HUES48 (cell line): ENCODE results near the gene HTR2A.

Source experiments
- H3K27ac ChIP-seq: one replicate; pipeline ENCODE4 v1.7.0; 2013; ENCODE audit warnings: low read depth, low read length, inconsistent platforms
- H3K27me3 ChIP-seq: 2 replicates; pipeline ENCODE4 v1.6.1; 2013; ENCODE audit warnings: mild to moderate bottlenecking, low read length; ENCODE audit not compliant: control insufficient read depth, insufficient read depth
- H3K36me3 ChIP-seq: 2 replicates; pipeline ENCODE4 v1.6.1; 2013; ENCODE audit warnings: low read length; ENCODE audit not compliant: control insufficient read depth, insufficient read depth
- H3K4me1 ChIP-seq: 2 replicates; pipeline ENCODE4 v1.6.1; 2013; ENCODE audit warnings: mild to moderate bottlenecking, low read length; ENCODE audit not compliant: control insufficient read depth, insufficient read depth
- H3K4me3 ChIP-seq: 2 replicates; pipeline ENCODE4 v1.5.1; 2013; ENCODE audit warnings: mild to moderate bottlenecking, low read depth, low read length
- H3K9ac ChIP-seq: 2 replicates; pipeline ENCODE4 v1.6.1; 2013; ENCODE audit warnings: mild to moderate bottlenecking, low read depth, low read length, moderate library complexity
- H3K9me3 ChIP-seq: 2 replicates; pipeline ENCODE4 v1.6.1; 2013; ENCODE audit warnings: low read length; ENCODE audit not compliant: control insufficient read depth, insufficient read depth

Gene HTR2A

GRCh38 chr13:46903748-46904147, 6.9 kb upstream of the HTR2A start:
- Histone ChIP-seq H3K27ac (no peak overlapping the region), H3K27me3 (no peaks in the 10 kb centered on the region), H3K9ac (no peak overlapping the region), H3K4me3 (no peak overlapping the region), H3K36me3 (no peaks in the 10 kb centered on the region), H3K4me1 (no peaks in the 10 kb centered on the region), H3K9me3 (no peaks in the 10 kb centered on the region)

- no peaks in the 10 kb centered on the region for H3K4me1 ChIP-seq
These were observed 4.9 kb upstream of the HTR2A start for GRCh38 chr13:46901721-46902120.

GRCh38 chr13:46899801-46900200, 2.9 kb upstream of the HTR2A start:
- Histone ChIP-seq H3K4me1 (0 out of 2 replicates have a peak, but pooled peaks cover 2% of the 10 kb centered on the region), H3K27me3 (no peaks in the 10 kb centered on the region), H3K36me3 (no peaks in the 10 kb centered on the region), H3K4me3 (no peak overlapping the region), H3K27ac (no peak overlapping the region), H3K9me3 (no peaks in the 10 kb centered on the region), H3K9ac (no peak overlapping the region)

More at GRCh38 chr13:46901721-46902120, 4.9 kb upstream of the HTR2A start:
- H3K27ac ChIP-seq, result no peak overlapping the region
- no peak overlapping the region for H3K9ac ChIP-seq
- no peaks in the 10 kb centered on the region for H3K36me3 ChIP-seq
- H3K9me3 ChIP-seq, result no peaks in the 10 kb centered on the region
- H3K27me3 ChIP-seq, result no peaks in the 10 kb centered on the region
- H3K4me3 ChIP-seq, result no peak overlapping the region

- no peaks in the 10 kb centered on the region for H3K36me3 ChIP-seq
- peaks cover 9% of the 10 kb centered on the region for H3K27me3 ChIP-seq
- H3K4me1 ChIP-seq, result peaks cover 15% of the 10 kb centered on the region
- no peak overlapping the region for H3K4me3 ChIP-seq
- no peak overlapping the region for H3K27ac ChIP-seq
- no peak overlapping the region for H3K9ac ChIP-seq
- no peaks in the 10 kb centered on the region for H3K9me3 ChIP-seq
These were observed 1.5 kb downstream of the HTR2A start for GRCh38 chr13:46895381-46895780.

- Histone ChIP-seq H3K9me3 (no peaks in the 10 kb centered on the region), H3K27ac (no peak overlapping the region), H3K4me3 (peak overlapping the region; percentile 77), H3K4me1 (peaks cover 15% of the 10 kb centered on the region), H3K27me3 (peaks cover 9% of the 10 kb centered on the region), H3K9ac (no peak overlapping the region), H3K36me3 (no peaks in the 10 kb centered on the region)
These were observed 2.3 kb downstream of the HTR2A start for GRCh38 chr13:46894568-46894967.

- H3K4me3 ChIP-seq, result peak overlapping the region; percentile 77
- no peaks in the 10 kb centered on the region for H3K9me3 ChIP-seq
- H3K36me3 ChIP-seq, result no peaks in the 10 kb centered on the region
- H3K27ac ChIP-seq, result peak overlapping the region; percentile 32
- H3K4me1 ChIP-seq, result peaks cover 15% of the 10 kb centered on the region
- H3K27me3 ChIP-seq, result peaks cover 9% of the 10 kb centered on the region
- H3K9ac ChIP-seq, result peak overlapping the region; percentile 32; the same call in 1 of the 2 replicates
These were observed 2.9 kb downstream of the HTR2A start for GRCh38 chr13:46893798-46894560.

- no peak overlapping the region for H3K27ac ChIP-seq
- no peak overlapping the region for H3K9ac ChIP-seq
- peaks cover 9% of the 10 kb centered on the region for H3K27me3 ChIP-seq
- H3K4me1 ChIP-seq, result peaks cover 15% of the 10 kb centered on the region
- no peaks in the 10 kb centered on the region for H3K36me3 ChIP-seq
- no peaks in the 10 kb centered on the region for H3K9me3 ChIP-seq
- peak overlapping the region; percentile 77 for H3K4me3 ChIP-seq
These were observed 3.6 kb downstream of the HTR2A start for GRCh38 chr13:46893221-46893740.

- no peaks in the 10 kb centered on the region for H3K36me3 ChIP-seq
- H3K9me3 ChIP-seq, result no peaks in the 10 kb centered on the region
- no peak overlapping the region for H3K4me3 ChIP-seq
- H3K27me3 ChIP-seq, result no peaks in the 10 kb centered on the region
- H3K27ac ChIP-seq, result no peak overlapping the region
- no peaks in the 10 kb centered on the region for H3K4me1 ChIP-seq
- H3K9ac ChIP-seq, result no peak overlapping the region
These were observed 11.8 kb downstream of the HTR2A start for GRCh38 chr13:46885018-46885417.

- no peaks in the 10 kb centered on the region for H3K36me3 ChIP-seq
- H3K4me1 ChIP-seq, result no peaks in the 10 kb centered on the region
- no peak overlapping the region for H3K27ac ChIP-seq
- no peaks in the 10 kb centered on the region for H3K9me3 ChIP-seq
- no peak overlapping the region for H3K9ac ChIP-seq
- no peak overlapping the region for H3K4me3 ChIP-seq
- no peaks in the 10 kb centered on the region for H3K27me3 ChIP-seq
These were observed 12.3 kb downstream of the HTR2A start for GRCh38 chr13:46884531-46884930.

GRCh38 chr13:46881621-46882020, 15.2 kb downstream of the HTR2A start:
- Histone ChIP-seq H3K27me3 (no peaks in the 10 kb centered on the region), H3K36me3 (no peaks in the 10 kb centered on the region), H3K27ac (no peak overlapping the region), H3K9ac (no peak overlapping the region), H3K9me3 (no peaks in the 10 kb centered on the region), H3K4me1 (peaks cover 5% of the 10 kb centered on the region; the same call in 1 of the 2 replicates), H3K4me3 (no peak overlapping the region)

- H3K9ac ChIP-seq, result no peak overlapping the region
- H3K4me1 ChIP-seq, result peaks cover 5% of the 10 kb centered on the region; the same call in 1 of the 2 replicates
- no peak overlapping the region for H3K4me3 ChIP-seq
- H3K27ac ChIP-seq, result no peak overlapping the region
- H3K36me3 ChIP-seq, result no peaks in the 10 kb centered on the region
- H3K27me3 ChIP-seq, result no peaks in the 10 kb centered on the region
- H3K9me3 ChIP-seq, result no peaks in the 10 kb centered on the region
These were observed 22.8 kb downstream of the HTR2A start for GRCh38 chr13:46874006-46874405.
